ENCODE results near the gene RAPGEF1. TPM values are rescaled to one million over a fixed set of nuclear protein-coding genes. Genes with fewer than 3 reads are reported as not detected.

RAPGEF1 gene
- total and polyA plus RNA-seq, 2 of the 13 experiments (the other 11 are each of a cell fraction or from before 2014, with no cell fraction given), result 21.2 to 38.9 TPM

DNA sequence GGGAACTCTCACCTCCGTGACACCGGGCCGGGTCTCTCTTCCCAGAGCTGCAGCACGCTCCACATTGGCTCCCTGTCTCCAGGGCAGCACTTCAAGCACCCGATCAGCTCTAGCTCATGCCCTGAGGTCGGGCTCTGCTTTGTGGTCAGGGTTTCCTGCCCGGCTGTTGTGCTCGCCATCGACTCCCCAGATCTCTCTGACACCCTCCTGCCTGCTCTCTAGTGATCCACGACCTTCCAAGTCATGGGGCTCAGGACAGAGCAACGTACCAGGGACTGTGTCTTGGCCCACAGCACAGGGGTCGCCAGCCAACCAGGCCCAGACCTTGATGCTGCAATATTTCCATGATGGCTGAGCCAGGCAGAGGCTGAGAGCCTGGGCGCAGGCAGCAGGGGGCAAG, 149.4 kb downstream of the RAPGEF1 start:
- no peaks in the 10 kb centered on the region for H3K79me2 ChIP-seq (ENCODE audit: insufficient read depth, low read length)
- ChIA-PET POLR2A (no interaction called here), CTCF (ENCODE audit: low intra/inter-chr PET ratio, low total read pairs) (interaction anchor here (0.6 to 5.7 kb wide), 7 partner anchors 11 to 165 kb away, joined by 3 to 185 read pairs (median 5); partner anchors contain the start of gene RAPGEF1)
- FAIRE-seq (no peak), ATAC-seq (no peak), DNase-seq (ENCODE audit: low spot score) (no peak)
- H3K4me1 ChIP-seq (ENCODE audit: insufficient read depth, low read length), result peaks cover 6% of the 10 kb centered on the region
- intact Hi-C loops (cut with micrococcal nuclease; ENCODE audit: unreplicated experiment) (no loop called here), in situ Hi-C loops (cut with HindIII; ENCODE audit: extremely low pct_ligation_motif_present, low pct_unique_long_range_greater_than_20kb) (loop anchor here (5.0 to 25.0 kb wide), 2 partner anchors 152 to 647 kb away; partner anchors contain the start of gene RAPGEF1)
- BruUV-seq (replicated peaks), result no TSS peak
- H3K9ac ChIP-seq (ENCODE audit: insufficient read depth, low read depth, low read length), result no peak overlapping the region
- H3K4me2 ChIP-seq (ENCODE audit: low read depth, low read length), result no peak overlapping the region
- no peak overlapping the region for H2AFZ ChIP-seq (ENCODE audit: low read length)
- TF ChIP-seq AGO2 (optimal IDR thresholded peaks at IDR 0.05; ENCODE audit: low read depth, low read length) (peak; percentile 6), ZNF639 (CRISPR knock-in tag; conservative IDR thresholded peaks at IDR 0.05) (no peak)
- H3K27ac ChIP-seq (ENCODE audit: extremely low read length, insufficient read depth, low read length), result no peak overlapping the region
- H3K27me3 ChIP-seq (ENCODE audit: control insufficient read depth in 1 of 2, insufficient read depth in 2 of 2, low read length in 2 of 2), result no peaks in the 10 kb centered on the region
- H3K4me3 ChIP-seq (replicated peaks in 1 of 3; ENCODE audit: insufficient read depth in 1 of 3, low read depth in 2 of 3, low read length in 3 of 3), result no peak overlapping the region
- H4K20me1 ChIP-seq (ENCODE audit: insufficient read depth, low read length), result no peaks in the 10 kb centered on the region
- 100% methylated on average over 6 of the region's 13 CpGs for WGBS (ENCODE audit: low lambda C conversion rate)
- no peaks in the 10 kb centered on the region for H3K9me3 ChIP-seq (ENCODE audit: low read length)
- peaks cover 15 to 31% of the 10 kb centered on the region in 2 experiments; a peak in 4 of 5 replicates for H3K36me3 ChIP-seq (replicated peaks in 1 of 2; ENCODE audit: control insufficient read depth in 1 of 2, insufficient read depth in 2 of 2, low read length in 2 of 2)

DNA sequence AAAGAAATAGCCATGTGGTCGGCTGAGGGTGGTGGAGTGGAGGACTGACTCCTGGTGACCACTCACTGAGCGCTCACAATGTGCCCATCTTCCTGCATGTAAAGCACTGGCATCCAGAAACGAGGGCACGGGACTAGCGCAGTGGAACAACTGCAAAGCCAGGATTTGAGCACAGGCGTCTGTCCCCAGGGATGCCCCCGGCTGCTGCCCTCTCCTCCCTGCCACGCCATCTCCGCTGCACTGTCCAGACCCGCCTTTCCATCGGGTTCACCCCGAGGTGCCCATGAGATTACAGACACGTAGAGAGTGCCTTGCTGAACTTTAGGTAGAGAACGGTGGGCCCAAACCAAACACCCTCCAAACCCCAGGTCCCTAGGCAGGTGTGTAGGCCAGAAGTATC, 149.9 kb downstream of the RAPGEF1 start:
- Histone ChIP-seq H3K4me3 (replicated peaks in 1 of 3; ENCODE audit: insufficient read depth in 1 of 3, low read depth in 2 of 3, low read length in 3 of 3) (no peak overlapping the region), H4K20me1 (ENCODE audit: insufficient read depth, low read length) (no peaks in the 10 kb centered on the region), H2AFZ (ENCODE audit: low read length) (no peak overlapping the region), H3K4me2 (ENCODE audit: low read depth, low read length) (no peak overlapping the region), H3K36me3 (replicated peaks in 1 of 2; ENCODE audit: control insufficient read depth in 1 of 2, insufficient read depth in 2 of 2, low read length in 2 of 2) (peaks cover 14 to 27% of the 10 kb centered on the region in 2 experiments; a peak in 4 of 5 replicates), H3K79me2 (ENCODE audit: insufficient read depth, low read length) (no peaks in the 10 kb centered on the region), H3K27me3 (ENCODE audit: control insufficient read depth in 1 of 2, insufficient read depth in 2 of 2, low read length in 2 of 2) (no peaks in the 10 kb centered on the region), H3K9me3 (ENCODE audit: low read length) (no peaks in the 10 kb centered on the region), H3K9ac (ENCODE audit: insufficient read depth, low read depth, low read length) (no peak overlapping the region), H3K27ac (ENCODE audit: extremely low read length, insufficient read depth, low read length) (no peak overlapping the region), H3K4me1 (ENCODE audit: insufficient read depth, low read length) (peaks cover 6% of the 10 kb centered on the region; the same call in 1 of the 2 replicates)
- no peak for ATAC-seq
- FAIRE-seq, result no peak
- TF ChIP-seq ATF1 (CRISPR knock-in tag; IDR thresholded peaks at IDR 0.05) (no peak), ZSCAN21 (CRISPR knock-in tag; IDR thresholded peaks at IDR 0.05; ENCODE audit: borderline replicate concordance) (no peak), ZNF496 (CRISPR knock-in tag; IDR thresholded peaks at IDR 0.05; ENCODE audit: insufficient replicate concordance) (no peak), AGO2 (optimal IDR thresholded peaks at IDR 0.05; ENCODE audit: low read depth, low read length) (peak; percentile 22), POLR2AphosphoS5 (IDR thresholded peaks at IDR 0.05; ENCODE audit: low read depth, low read length) (no peak)
- in situ Hi-C loops (cut with HindIII; ENCODE audit: extremely low pct_ligation_motif_present, low pct_unique_long_range_greater_than_20kb), result loop anchor here (5.0 to 25.0 kb wide), 2 partner anchors 152 to 647 kb away; partner anchors contain the start of gene RAPGEF1
- intact Hi-C loops (cut with micrococcal nuclease; ENCODE audit: unreplicated experiment), result no loop called here
- DNase-seq (ENCODE audit: low spot score), result no peak
- BruUV-seq (replicated peaks), result no TSS peak
- ChIA-PET POLR2A (no interaction called here), CTCF (ENCODE audit: low intra/inter-chr PET ratio, low total read pairs) (interaction anchor here (1.6 to 5.7 kb wide), 3 partner anchors 152 to 165 kb away, joined by 5 to 185 read pairs (median 30); partner anchors contain the start of gene RAPGEF1)
- WGBS (ENCODE audit: low lambda C conversion rate), result 98% methylated on average over 11 of the region's 14 CpGs
